ENCODE measurements around the gene MAGEA4. TPM values are rescaled to one million over a fixed set of nuclear protein-coding genes. Genes with fewer than 3 reads are reported as not detected.

Gene MAGEA4
- total RNA-seq, 1 experiment from 2014 or later: not detected

Other genes with a start within 250 kb of the MAGEA4 start
- not detected in 2 replicates for gene PRRG3, start 217.4 kb upstream of the MAGEA4 start, total RNA-seq (2014; rRNA removed; shearing (Covaris generic))
- not detected in 2 replicates for gene FATE1, start 196.9 kb upstream of the MAGEA4 start, total RNA-seq (2014; rRNA removed; shearing (Covaris generic))
- gene CNGA2, start 178.1 kb upstream of the MAGEA4 start, total RNA-seq (2014; rRNA removed; shearing (Covaris generic)): not detected in 2 replicates
- gene GABRE, start 61.8 kb downstream of the MAGEA4 start, total RNA-seq (2014; rRNA removed; shearing (Covaris generic)): not detected in 2 replicates
- gene MAGEA10, start 225.7 kb downstream of the MAGEA4 start, total RNA-seq (2014; rRNA removed; shearing (Covaris generic)): 0.13 TPM in 2 replicates

Data from SK-MEL-5 (cell line).